ENCODE data around the gene STK39. TPM values are rescaled to one million over a fixed set of nuclear protein-coding genes. Genes with fewer than 3 reads are reported as not detected.
"Not testable (repeated sequence)": the region's sequence is repeated elsewhere in the genome, so short reads cannot be mapped to it uniquely, and the experiment has no call there.

The STK39 gene
- total RNA-seq, 1 donor from 2014 or later, result 40.5 TPM

DNA sequence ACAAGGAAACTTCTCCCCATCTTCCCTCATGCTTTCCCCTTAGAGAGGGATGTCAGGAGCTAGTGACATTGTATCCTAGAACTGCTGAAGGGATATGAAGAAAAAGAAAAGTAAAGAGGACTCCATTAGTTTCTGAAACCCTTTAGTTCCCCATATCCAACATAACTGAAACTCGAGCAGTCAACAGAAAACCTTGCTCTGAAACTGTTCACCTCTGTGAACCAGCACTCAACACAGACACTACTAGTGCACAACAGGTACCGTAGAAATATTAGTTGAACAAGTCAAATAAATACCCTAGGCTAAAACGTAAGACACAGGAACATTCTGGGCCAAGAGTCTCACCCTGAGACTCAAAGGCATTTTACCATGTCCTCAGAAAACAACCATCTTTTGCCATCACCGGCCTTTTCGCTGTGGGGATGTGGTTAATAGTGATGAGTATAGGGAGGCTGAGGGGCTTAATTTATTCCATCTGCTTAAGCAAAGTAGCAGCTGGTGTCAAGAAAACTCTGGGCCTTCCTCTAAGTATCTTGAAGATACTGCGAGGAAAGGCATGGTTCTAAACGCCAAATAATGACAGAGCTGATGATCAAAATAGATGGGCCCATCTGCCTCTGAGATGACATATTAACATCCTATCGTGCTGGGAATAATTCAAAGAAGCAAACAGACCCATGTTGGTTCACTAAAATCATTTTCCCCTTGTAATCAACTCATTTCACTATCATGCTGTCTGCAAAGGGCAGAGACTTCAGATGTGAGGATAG lies 156.8 kb downstream of the STK39 start:
- DNase-seq (ENCODE audit: low spot score), result no peak

DNA sequence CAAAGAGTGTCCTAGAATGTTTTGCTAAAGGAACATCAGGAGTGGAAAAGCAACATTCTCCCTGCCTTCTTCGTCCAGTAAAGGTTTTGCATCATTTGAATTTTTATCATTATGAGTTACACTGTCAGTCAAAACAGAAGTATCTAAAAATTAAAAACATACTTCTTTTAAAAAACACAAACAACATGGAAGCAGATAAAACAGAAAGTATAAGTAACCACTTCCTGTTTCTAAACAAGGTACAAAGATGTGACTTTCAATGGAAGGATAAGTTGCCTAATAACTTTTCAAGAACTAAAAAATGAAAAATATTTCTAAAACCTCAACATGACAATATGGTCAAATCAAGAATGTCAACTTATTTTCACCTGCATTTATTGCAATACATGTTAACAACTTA lies 158.2 kb downstream of the STK39 start:
- DNase-seq (ENCODE audit: low spot score), result no peak

DNA sequence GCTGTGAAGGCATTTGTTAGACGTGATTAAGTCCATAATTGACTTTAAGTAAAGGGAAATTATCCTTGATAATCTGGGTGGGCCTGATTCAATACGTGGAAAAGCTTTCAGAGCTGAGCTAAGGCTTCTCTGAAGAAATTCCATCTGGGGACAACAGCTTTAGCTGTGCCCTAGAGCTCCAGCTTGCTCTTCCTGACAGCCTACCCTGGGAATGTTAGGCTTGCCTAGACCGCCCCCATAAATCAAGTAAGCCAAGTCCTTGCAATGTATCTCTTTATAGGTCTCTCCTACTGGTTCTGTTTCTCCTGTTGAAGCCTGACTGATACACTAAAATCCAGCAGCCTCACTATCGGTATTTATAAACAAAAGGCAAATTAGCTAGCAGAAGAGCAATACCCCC lies 160.0 kb downstream of the STK39 start:
- DNase-seq (ENCODE audit: low spot score), result no peak

DNA sequence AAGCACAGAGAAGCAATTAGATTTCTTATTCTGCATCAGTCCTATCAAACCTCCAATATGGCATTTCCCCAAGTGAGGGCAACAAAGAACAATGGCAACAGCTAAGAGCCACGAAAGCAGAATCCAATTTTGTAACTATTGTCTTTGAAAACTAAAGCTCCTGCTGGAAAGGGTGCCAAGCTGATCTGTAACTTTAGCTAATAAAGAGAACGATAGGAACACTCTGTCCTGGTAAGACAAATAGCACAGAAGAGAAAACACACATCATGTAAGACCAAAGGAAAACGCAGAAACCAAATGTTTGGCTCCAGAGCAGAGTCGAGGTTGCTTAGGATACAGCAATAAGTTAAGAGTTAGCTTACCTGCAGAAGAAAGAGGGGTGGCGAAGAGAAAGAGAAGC lies 160.5 kb downstream of the STK39 start:
- DNase-seq (ENCODE audit: low spot score), result no peak

DNA sequence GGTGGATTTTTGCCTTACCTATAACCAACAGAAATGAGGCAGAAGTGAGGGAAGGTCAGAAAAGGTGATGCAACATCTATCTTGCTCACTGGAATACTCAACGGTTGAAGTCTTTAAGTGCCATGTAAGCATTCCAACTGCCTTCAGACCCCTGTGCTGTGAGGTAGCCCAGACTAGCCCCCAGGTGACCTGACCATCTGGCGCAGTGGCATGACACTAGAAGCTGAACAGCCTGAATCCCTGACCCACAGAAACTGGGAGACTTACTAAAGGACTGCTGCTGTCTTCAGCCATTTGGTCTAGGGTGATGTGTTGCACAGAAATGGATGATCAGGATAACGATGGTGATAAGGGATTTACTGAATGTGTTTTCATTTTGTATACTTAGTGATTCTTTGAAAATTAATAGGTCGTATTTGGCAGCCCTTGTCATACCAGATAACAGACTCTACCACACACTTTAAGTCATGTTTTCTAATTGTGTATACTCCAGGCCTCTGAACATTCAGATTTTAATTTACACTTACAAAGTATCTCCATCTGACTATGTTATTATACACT lies 161.5 kb downstream of the STK39 start:
- DNase-seq (ENCODE audit: low spot score), result no peak

DNA sequence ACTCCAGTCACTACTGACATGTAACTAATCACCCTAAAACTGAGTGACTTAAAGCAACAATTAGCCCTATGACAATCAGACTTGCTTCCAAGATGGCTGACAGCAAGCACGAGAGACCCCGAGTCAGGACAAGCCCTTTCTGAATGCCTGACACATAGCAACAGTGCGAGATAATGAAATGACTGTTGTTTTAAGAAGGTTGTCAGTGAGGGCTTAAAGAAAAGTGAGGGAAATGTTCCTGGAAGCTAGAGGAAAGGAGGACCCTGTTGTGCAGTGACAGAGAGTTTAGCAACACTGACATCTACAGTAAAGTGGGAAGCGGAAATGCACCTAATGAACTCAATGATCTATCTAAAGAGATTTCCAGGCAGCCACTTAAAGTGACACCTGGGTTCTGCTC lies 163.1 kb downstream of the STK39 start:
- no peak for DNase-seq (ENCODE audit: low spot score)

DNA sequence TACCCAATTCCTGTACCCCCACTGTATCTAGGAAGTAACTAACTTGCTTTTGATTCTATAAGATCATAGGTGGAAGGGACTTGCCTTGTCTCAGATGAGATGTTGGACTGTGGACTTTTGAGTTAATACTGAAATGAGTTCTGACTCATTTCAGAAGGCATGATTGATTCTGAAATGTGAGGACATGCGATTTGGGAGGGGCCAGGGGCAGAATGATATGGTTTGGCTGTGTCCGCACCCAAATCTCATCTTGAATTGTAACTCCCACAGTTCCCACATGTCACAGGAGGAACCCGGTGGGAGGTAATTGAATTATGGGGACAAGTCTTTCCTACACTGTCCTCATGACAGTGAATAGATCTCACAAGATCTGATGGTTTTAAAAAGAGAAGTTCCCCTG lies 165.9 kb downstream of the STK39 start:
- DNase-seq (ENCODE audit: low spot score), result not testable (repeated sequence)

DNA sequence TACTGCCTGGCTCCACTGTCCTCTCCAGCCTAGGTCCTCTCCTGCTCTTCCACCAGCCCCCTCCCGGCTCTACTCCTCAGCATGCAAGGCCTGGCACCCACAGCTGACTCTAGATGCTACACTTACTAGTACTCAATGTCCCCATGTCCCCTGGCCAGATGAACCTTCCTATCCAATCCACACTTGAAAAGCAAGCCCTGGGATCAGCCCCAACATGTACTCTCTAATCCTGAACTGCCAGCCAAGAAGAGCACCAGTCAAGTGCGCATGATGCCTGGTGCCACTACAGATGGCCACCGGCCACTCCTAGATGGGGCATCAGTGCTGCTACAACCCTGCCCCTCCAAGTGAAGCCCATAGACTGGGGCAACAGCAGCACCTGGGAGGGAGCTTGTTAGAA lies 168.2 kb downstream of the STK39 start:
- DNase-seq (ENCODE audit: low spot score), result no peak

DNA sequence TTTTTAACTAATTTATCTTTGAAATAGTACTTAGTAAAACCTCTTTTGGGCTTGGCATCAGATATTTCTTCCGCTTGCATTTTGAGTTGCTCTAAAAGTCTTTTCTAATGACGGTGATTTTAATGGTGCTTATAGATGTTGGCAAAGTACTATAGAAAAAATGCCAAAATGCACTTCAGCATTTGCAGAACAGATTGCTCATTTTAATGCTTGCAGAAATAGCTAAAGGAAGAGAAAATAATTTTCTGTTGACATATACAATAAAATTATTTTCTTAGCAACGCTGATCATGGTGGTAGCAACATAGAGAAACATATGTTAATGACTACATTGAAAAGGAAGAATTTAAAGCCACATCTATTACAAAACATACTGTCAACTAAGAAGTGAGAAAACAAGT lies 170.7 kb downstream of the STK39 start:
- no peak for DNase-seq (ENCODE audit: low spot score)

DNA sequence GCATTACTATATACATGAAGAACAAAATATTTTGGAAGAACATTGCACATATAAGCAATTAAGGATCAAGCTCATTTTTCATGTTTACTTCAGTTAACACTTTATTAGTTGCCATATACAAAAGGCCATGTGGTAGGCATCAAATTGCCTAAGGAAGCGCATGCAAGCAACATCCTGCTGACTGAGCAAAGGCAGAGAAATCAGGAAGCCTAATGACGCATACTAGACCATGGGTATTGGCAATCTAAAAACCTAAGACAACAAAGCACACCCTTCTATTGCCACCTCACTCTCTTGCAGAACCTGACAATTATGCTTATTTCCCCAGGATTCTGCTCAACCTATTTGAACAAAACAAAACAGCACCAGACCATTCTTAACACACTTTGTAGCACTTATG lies 171.9 kb downstream of the STK39 start:
- DNase-seq (ENCODE audit: low spot score), result no peak

DNA sequence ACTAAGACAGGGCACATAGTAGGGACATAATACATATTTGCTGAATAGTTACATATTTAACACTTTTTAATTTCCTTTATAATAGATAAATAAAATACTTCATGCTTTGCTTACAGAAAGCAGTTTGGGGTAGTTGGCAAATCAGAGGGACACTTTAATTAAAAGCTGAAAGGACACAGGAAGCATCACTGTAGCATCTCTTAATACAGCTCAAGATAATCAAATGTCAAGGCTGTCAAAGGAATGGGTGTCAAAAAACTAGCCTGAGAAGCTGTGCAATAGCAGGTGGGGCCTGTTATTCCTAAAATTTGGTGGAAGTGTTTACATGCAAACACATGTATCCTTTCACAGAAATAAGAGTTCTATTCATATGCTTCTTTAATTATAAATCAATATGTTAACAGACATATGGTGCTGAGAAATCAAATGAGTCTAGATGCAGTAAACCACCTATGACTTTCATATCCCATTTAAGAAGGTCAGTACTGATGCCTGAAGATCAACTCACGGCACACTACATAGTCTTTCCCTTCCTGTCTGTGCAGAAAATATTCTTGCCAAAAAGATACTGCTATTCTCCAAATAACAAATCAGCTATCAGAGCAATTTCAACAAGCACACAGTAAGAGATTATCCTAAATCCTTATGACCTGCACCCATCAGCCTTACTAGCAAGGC lies 174.6 kb downstream of the STK39 start:
- DNase-seq (ENCODE audit: low spot score), result no peak

DNA sequence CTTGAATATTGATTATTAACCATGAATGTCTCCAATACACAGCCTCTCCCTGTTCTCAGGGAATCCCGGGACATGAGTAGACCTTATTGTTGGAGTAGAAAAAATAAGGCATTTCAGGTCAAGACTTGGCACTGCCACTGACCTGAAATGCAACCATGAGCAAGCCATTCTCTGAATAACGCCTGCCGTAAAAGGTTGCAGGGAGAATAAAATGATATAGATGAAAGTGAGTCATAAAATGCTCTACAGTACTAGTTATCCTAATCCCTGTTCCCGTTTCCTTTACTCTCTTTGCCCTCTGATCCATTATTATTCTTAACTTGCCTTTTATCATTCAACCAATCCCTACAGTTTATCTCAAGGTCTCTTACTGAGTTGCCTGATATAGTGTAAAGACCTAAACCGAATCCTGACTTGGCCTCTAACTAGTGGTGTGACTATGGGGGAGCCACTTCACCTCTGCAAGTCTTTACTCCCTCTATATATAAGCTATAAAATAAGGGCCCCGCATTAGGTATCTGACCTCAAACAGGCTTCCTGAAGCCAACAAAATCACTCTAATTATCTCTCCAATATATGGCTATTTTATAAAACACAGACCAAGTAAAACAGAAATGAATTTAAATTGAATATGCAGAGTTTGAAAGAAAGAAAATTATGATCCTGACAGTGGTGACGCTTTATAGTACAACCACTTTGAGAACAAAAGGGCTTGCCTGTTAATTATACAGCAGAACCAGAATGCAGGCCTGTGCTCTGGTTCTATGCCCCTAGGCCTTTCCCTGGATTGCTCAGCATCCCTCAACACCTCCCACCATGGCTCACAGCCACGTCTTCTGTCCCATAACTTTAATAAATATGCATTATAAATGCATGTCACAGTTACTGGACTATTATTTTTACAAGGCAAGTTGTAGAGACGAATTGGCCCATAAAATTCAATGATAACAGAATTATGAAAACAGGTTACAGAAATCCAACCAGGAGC lies 183.1 kb downstream of the STK39 start:
- DNase-seq (ENCODE audit: low spot score), result no peak

DNA sequence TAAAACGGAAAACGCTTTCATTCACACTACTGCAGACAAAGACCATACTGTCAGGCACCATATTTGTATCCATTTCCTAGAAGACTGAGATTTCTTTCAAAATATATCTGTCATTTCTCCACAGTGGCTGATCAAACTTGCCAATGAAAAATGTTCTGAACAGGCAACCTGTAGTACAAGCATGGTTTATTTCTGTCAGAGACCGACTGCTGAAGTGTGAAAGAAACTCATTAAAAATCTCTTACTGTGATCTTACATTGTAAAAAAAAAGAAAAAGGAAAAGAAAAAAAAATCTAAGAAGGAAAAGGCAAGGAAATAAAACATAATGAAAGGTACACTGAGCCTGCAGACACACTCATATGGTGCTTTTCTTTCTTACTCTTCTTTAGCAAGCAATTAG lies 184.5 kb downstream of the STK39 start:
- no peak for DNase-seq (ENCODE audit: low spot score)

DNA sequence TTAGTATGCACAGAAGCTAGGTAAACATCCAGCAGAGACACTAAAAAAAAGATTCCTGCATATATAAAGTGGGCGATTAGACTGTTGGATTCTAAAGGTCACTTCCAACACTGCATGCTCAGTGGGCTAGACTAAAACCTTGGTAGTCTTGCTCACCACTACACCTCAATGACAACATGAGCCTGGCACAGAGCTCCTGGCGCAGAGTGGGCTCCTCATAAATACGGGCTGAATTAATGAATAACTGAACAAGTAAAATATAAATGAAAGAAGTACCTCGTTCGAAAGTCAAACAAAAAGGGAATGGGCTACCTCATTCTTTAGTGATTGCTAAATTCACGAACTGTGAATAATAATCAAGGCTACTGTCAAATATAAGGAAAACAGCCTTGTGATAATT lies 185.3 kb downstream of the STK39 start:
- DNase-seq (ENCODE audit: low spot score), result no peak

DNA sequence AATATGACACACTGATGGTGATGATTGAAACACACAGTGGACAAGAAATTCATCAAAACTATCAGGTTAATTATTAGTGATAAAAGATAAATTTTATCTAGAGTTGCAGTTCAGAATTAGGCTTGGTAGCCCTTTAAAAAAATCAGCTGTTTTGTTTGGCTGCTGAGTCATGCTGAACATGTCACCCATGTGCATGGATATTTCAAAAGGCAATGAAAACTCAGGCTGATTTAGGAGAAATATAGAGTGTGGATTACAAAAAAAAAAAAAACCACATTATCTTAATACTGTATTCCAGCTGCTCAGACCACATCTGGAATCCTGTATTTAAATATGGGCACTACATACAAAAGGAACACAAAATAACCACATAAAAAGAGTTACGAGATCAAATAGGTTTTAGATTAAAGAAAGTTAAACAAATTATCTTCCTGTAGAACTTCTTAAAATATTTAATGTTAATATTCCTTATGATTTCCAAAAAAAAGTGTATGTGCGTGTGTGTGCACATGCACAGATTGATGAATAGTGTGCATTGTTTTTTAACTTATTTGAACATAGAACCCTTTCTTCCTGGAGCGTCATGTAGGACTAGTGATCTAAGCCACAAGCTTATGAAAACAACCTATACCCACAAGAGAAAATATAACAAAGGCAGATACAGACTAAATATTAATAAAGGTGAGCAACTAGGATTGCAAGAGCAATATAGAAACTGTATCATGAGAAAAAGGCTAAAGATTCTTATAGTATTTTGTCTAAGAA lies 186.2 kb downstream of the STK39 start:
- no peak for DNase-seq (ENCODE audit: low spot score)

DNA sequence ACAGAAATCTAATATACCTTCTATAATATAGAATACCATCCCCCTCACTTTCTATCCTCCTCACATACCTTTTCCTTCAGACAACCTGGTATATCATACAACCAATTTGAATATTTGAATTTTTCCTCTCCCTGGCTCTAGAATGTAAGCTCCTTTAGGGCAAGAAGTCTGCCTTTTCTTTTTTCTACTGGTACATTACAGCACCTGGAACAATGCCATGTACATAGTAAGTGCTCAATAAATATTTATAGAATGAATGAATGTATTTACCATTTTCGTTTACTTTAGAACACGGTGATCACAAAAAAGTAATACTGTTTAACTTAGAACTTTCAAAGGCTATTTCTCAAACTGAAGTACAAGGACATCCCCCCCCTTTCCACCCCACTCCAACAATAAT lies 187.6 kb downstream of the STK39 start:
- no peak for DNase-seq (ENCODE audit: low spot score)

DNA sequence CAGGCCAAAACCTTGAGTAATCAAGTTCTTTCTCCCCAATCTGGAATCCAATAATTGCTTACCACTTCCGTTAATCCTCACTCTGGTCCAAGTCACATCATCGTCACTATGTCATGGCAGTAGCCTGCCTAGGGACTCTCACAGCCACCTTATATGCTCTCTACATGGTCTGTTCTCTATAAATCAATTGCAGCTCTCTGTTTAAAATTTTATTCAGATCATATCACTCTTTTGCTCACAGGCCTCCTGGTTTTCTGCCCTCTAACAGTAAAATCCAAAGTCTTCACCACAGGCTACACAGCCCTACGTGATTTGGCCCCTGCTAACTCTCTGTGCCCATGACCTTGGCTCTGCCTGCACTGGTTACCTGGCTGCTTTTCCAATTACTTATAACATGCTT lies 188.7 kb downstream of the STK39 start:
- no peak for DNase-seq (ENCODE audit: low spot score)

DNA sequence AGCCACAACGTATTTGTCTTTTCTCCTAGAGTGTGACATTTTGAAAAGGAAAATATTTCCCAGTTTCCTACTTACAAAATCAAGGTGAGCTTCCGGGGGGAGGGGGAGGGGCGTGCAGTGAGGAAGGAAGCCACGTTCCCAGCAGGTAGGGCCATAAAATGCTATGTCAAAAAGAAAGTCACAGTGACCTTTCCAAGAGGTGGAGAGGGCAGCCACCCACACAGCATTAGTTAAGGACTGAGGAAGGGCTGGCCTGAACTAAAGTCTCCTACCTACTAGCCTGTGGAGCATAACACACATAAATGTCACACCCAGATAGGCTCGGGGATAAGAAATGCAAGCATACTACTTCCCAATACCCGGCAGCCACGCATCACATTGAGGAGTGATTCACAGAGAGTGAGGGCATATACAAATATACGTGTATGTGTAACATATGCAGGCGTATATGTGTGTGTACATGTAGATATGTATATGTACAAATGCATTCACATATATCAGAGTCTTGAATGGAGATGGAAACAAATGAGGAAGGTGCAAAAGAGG lies 191.1 kb downstream of the STK39 start:
- DNase-seq (ENCODE audit: low spot score), result no peak

DNA sequence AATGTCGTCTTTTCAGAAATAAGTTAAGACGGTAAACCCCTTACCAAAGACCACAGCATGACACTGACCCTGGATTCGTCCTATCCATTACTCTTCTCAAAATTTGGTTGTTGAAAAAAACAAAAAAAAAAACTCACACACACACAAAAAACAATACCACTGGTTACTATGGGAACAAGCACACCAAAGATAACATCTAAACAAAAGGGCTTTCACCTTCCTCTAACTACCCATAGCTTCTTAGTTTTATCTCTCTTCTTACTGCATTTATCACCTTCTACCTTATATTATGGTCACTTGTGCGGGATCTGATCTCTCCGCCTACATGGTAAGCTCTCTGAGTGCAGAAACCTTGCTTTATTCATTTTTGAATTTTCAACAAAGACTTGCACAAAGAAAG lies 192.7 kb downstream of the STK39 start:
- no peak for DNase-seq (ENCODE audit: low spot score)

DNA sequence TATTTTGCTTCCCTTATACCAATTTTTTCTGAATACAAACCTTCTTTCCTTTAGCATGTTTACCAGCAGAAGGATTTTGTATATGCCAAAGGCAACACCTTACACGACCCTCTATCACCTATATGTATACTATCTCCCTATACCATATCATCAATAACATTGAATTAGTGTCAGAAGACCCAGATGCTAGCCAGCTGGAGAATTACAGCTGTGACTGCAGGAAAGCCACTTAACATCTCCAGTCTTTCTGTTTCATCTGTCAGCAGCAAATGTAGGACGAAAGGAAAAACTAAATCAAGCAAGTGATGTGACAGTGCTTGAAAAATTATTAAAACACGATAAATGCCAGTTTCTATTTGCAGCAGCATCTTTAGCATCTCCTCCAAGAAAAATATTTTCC lies 193.7 kb downstream of the STK39 start:
- no peak for DNase-seq (ENCODE audit: low spot score)

DNA sequence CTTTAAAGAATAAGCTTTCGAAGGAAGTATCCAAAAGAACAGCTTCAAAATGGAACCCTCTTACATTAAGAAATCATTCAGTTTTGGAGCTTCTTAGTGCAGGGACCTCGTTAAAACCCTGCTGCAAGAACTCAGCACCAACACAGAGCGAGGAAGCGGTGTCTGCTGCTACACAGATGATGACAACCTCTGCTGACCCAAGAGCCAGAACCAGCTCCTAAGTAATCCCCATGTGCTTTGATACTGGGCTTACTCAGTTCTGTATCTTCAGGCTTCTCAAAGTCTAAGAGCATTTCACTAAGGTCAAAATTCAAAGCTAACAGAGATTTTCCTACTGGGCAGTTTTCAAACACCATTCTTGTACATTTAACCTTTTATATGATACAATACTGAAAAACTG lies 194.6 kb downstream of the STK39 start:
- no peak for DNase-seq (ENCODE audit: low spot score)
